Upper lobe of left lung (tissue), 6 donors: ENCODE results near the gene RPL27A. TPM values are rescaled to one million over a fixed set of nuclear protein-coding genes. Genes with fewer than 3 reads are reported as not detected.
"Not testable (repeated sequence)": the region's sequence is repeated elsewhere in the genome, so short reads cannot be mapped to it uniquely, and the experiment has no call there.

Source experiments
- ATAC-seq, 2 donors: fragments of 200-7000 bp; cut with Tn5 transposase; one replicate each; pipeline ENCODE4 v1.9.1; 2022; ENCODE audit warnings: mild to moderate bottlenecking in 2 of 2, moderate library complexity in 2 of 2; ENCODE audit not compliant: low FRiP score in 2 of 2
- DNase-seq, 2 donors: peaks; one replicate each; pipeline ENCODE4 v3.0.0-alpha.2; 2019 to 2020
- H3K27ac ChIP-seq, 4 donors: fragments of 200-600 bp; sonication (generic); one replicate each; pipeline ENCODE4 v1.5.1; 2016 to 2019
- H3K27me3 ChIP-seq, 4 donors: fragments of 200-600 bp; sonication (generic); one replicate each; pipeline ENCODE4 v1.5.1; 2017 to 2019
- H3K36me3 ChIP-seq, 4 donors: fragments of 200-600 bp; sonication (generic); one replicate each; pipeline ENCODE4 v1.5.1; 2016 to 2019
- H3K4me1 ChIP-seq, 4 donors: fragments of 200-600 bp; sonication (generic); one replicate each; pipeline ENCODE4 v1.5.1; 2018 to 2019
- H3K4me3 ChIP-seq, 4 donors: fragments of 200-600 bp; sonication (generic); one replicate each; pipeline ENCODE4 v1.5.1; 2017 to 2019; ENCODE audit warnings: mild to moderate bottlenecking in 2 of 4, moderate library complexity in 1 of 4
- H3K9me3 ChIP-seq, 4 donors: fragments of 200-600 bp; sonication (generic); one replicate each; pipeline ENCODE4 v1.5.1; 2018 to 2019
- CTCF ChIP-seq, 6 experiments: fragments of 450-650 bp in 4 of 6; fragments of 200-600 bp in 2 of 6; sonication (generic) in 2 of 6; IDR thresholded peaks; one replicate each; pipeline ENCODE4 v1.5.1; 2016 to 2019; ENCODE audit warnings: antibody characterized with exemption in 6 of 6
- EP300 ChIP-seq, 4 donors: sonication (generic); formaldehyde crosslinking; IDR thresholded peaks; one replicate each; pipeline ENCODE4 v1.5.1; 2017; ENCODE audit warnings: antibody characterized with exemption in 4 of 4, control low read depth in 2 of 4
- POLR2A ChIP-seq, 4 donors: fragments of 450-650 bp; IDR thresholded peaks; one replicate each; pipeline ENCODE4 v1.5.1; 2016 to 2017; ENCODE audit warnings: antibody characterized with exemption in 4 of 4, mild to moderate bottlenecking in 2 of 4
- POLR2AphosphoS5 ChIP-seq, 2 donors: sonication (generic); formaldehyde crosslinking; IDR thresholded peaks; one replicate each; pipeline ENCODE4 v1.5.1; 2017; ENCODE audit warnings: antibody characterized with exemption in 2 of 2
- WGBS, 2 donors: methylation state at CpG; one replicate each; pipeline ENCODE4 v1.1.5; 2017 to 2018; 5-methylcytosine and 5-hydroxymethylcytosine counted together
- total RNA-seq, 6 donors: library from RNA; depleted of rRNA in 4 of 6; stranded (reverse); fragments of >200 nt in 4 of 6; gene quantifications; one replicate each; pipeline versions ENCODE4 v1.1.0 to v1.2.1, GENCODE V29; 2016 to 2021
- donor health status: DM: no; HTN: no; CAD: no; lungs with moderate emphysema.
- donor health status: DM: no; HTN: yes; CAD: no; lungs with severe emphysema.

RPL27A gene
- total RNA-seq, 6 donors from 2014 or later: 652 to 1,317 (median 861) TPM

- Histone ChIP-seq H3K36me3 (no peaks in the 10 kb centered on the region), H3K27me3 (no peaks in the 10 kb centered on the region), H3K27ac (no peak overlapping the region), H3K9me3 (no peaks in the 10 kb centered on the region), H3K4me1 (no peaks in the 10 kb centered on the region), H3K4me3 (no peak overlapping the region)
- TF ChIP-seq POLR2A (IDR thresholded peaks at IDR 0.05) (no peak), CTCF (IDR thresholded peaks at IDR 0.05) (no peak), EP300 (IDR thresholded peaks at IDR 0.05) (no peak), POLR2AphosphoS5 (IDR thresholded peaks at IDR 0.05) (no peak)
- ATAC-seq: no peak
- DNase-seq: no peak
- WGBS, 2 donors: 80 to 83% methylated on average over 2 of the region's 2 CpGs
These were observed 26.3 kb upstream of the RPL27A start for GRCh38 chr11:8656291-8656690.

DNA sequence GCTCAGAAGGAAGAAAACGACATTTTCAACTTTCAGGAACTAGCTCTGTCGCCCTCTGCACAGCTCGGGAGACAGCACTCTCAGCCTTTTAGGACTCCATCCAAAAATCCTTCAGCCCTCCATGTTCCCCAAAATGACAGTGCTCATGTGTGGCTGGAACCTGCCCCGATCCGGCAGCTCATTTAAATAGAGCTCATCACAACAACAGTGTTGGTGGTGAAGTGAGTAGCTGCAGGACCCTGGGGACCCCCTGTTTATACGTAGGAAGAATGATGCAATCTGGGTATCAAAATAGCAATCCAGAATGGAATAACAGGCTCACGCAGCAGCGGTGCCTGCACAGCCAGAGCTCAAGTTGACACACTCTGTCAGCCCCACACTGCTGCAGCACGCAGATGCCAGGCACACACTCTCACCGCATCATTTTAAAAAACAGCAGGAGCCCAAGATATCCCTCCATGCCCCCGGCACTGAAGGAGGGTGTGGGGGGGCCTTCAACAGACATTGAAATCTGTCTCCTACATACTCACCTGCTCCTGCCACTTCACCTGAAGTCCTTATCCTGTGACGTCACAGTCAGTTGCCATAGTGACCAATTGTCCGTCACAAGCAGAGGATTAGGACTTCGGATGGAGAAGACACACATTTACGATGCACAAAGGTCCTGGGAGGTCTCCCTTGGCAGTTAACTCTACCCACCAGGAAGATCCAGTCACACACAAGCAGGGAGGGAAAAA, 24.1 kb upstream of the RPL27A start:
- no peak overlapping the region for H3K27ac ChIP-seq
- no peak for DNase-seq
- H3K9me3 ChIP-seq: no peaks in the 10 kb centered on the region
- TF ChIP-seq CTCF (IDR thresholded peaks at IDR 0.05): no peak
- TF ChIP-seq EP300 (IDR thresholded peaks at IDR 0.05): no peak
- no peak for TF ChIP-seq POLR2AphosphoS5 (IDR thresholded peaks at IDR 0.05)
- no peak for TF ChIP-seq POLR2A (IDR thresholded peaks at IDR 0.05)
- no peaks in the 10 kb centered on the region for H3K36me3 ChIP-seq
- ATAC-seq: no peak
- 71 to 72% methylated on average over 15 of the region's 15 CpGs for WGBS, 2 donors
- H3K4me3 ChIP-seq: no peak overlapping the region
- H3K27me3 ChIP-seq: no peaks in the 10 kb centered on the region
- H3K4me1 ChIP-seq: no peaks in the 10 kb centered on the region

DNA sequence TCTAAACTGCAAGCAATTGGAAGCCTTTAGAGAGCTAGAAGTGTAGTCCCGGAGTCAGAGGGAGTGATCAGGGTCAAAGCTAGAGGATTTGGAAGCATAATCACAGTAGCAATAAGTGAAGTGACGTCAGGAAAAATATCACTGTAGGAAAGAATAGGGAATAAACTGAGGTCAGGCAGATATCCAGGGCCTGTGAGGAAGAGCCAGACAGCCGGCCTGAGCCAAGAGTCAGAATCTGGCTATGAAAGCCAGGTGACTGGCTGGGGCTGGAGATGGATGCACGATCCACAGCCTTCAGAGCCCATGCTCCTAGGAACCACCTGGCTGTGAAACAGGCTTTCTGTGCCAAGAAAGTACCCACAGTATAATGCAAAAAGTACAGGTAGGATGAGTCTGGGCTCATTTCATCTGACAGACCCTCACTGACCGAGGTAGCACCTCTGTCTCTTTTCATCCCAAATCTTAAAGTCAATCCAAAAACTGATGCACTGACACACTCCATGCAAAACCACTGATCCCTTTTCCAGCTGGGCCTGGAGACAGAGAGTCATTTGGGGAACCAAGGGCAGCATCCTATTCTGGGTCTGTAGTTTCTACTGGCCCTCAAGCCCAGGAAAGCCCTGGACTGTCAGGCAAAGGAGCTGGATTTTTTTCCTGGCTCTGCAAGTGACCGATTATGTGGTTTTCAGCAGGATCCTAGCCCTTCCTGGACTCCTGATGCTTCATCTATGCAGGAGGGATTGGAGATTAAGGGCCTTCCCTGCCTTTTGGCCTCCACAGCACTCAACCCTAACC, 21.4 kb upstream of the RPL27A start:
- no peak overlapping the region for H3K27ac ChIP-seq
- no peaks in the 10 kb centered on the region for H3K9me3 ChIP-seq
- 92 to 93% methylated on average over 6 of the region's 6 CpGs for WGBS, 2 donors
- no peak for TF ChIP-seq POLR2AphosphoS5 (IDR thresholded peaks at IDR 0.05)
- TF ChIP-seq CTCF (IDR thresholded peaks at IDR 0.05): no peak
- no peak for TF ChIP-seq EP300 (IDR thresholded peaks at IDR 0.05)
- TF ChIP-seq POLR2A (IDR thresholded peaks at IDR 0.05): no peak
- ATAC-seq (peak in 1 of 2 donors; percentile 13), DNase-seq (no peak)
- no peak overlapping the region for H3K4me3 ChIP-seq
- H3K4me1 ChIP-seq: no peaks in the 10 kb centered on the region
- no peaks in the 10 kb centered on the region for H3K27me3 ChIP-seq
- no peaks in the 10 kb centered on the region for H3K36me3 ChIP-seq

- Histone ChIP-seq H3K9me3 (no peaks in the 10 kb centered on the region), H3K4me3 (no peak overlapping the region), H3K27me3 (no peaks in the 10 kb centered on the region), H3K4me1 (no peaks in the 10 kb centered on the region), H3K27ac (no peak overlapping the region), H3K36me3 (peaks cover 0 to 4% (median 0%) of the 10 kb centered on the region in 4 donors)
- DNase-seq (no peak), ATAC-seq (no peak)
- TF ChIP-seq POLR2AphosphoS5 (IDR thresholded peaks at IDR 0.05) (no peak), POLR2A (IDR thresholded peaks at IDR 0.05) (no peak), CTCF (IDR thresholded peaks at IDR 0.05) (no peak), EP300 (IDR thresholded peaks at IDR 0.05) (no peak)
- 100% methylated on average over 1 of the region's 1 CpG for WGBS, 2 donors
These were observed 17.4 kb upstream of the RPL27A start for GRCh38 chr11:8665222-8665621.

GRCh38 chr11:8670081-8670480, 12.5 kb upstream of the RPL27A start:
- not testable (repeated sequence) for H3K27ac ChIP-seq, H3K27me3 ChIP-seq, H3K4me1 ChIP-seq, DNase-seq, ATAC-seq, H3K9me3 ChIP-seq, H3K4me3 ChIP-seq
- H3K36me3 ChIP-seq: peaks cover 0 to 15% (median 13%) of the 10 kb centered on the region in 4 donors
- WGBS, 2 donors: 87 to 96% methylated on average over 6 of the region's 6 CpGs
